ENCODE measurements around the gene PDPK1.

Gene PDPK1

GRCh38 chr16:2591476-2592240 lies 53.8 kb downstream of the PDPK1 start:
- TF ChIP-seq CSDC2 (CRISPR knock-in tag; IDR thresholded peaks at IDR 0.05) (no peak), ZNF70 (CRISPR knock-in tag; IDR thresholded peaks at IDR 0.05) (no peak), PPARA (CRISPR knock-in tag; IDR thresholded peaks at IDR 0.05; ENCODE audit: borderline replicate concordance) (no peak)

GRCh38 chr16:2592786-2593185 lies 55.0 kb downstream of the PDPK1 start:
- no peak for ATAC-seq
- TF ChIP-seq TSHZ2 (CRISPR knock-in tag; IDR thresholded peaks at IDR 0.05) (no peak), TCF4 (CRISPR knock-in tag; IDR thresholded peaks at IDR 0.05; ENCODE audit: borderline replicate concordance) (no peak), ZFP30 (CRISPR knock-in tag; IDR thresholded peaks at IDR 0.05) (no peak), ESRRG (CRISPR knock-in tag; IDR thresholded peaks at IDR 0.05) (no peak), CREB5 (CRISPR knock-in tag; IDR thresholded peaks at IDR 0.05; ENCODE audit: low read depth) (no peak), ZNF565 (CRISPR knock-in tag; conservative IDR thresholded peaks at IDR 0.05; ENCODE audit: low read depth) (no peak), ZNF70 (CRISPR knock-in tag; IDR thresholded peaks at IDR 0.05) (no peak), CSRNP3 (CRISPR knock-in tag; IDR thresholded peaks at IDR 0.05) (no peak), POU6F1 (CRISPR knock-in tag; IDR thresholded peaks at IDR 0.05; ENCODE audit: borderline replicate concordance, low read depth) (no peak), OSR1 (CRISPR knock-in tag; IDR thresholded peaks at IDR 0.05) (no peak), GLIS3 (CRISPR knock-in tag; IDR thresholded peaks at IDR 0.05) (no peak), CSDC2 (CRISPR knock-in tag; IDR thresholded peaks at IDR 0.05) (no peak), ZNF8 (CRISPR knock-in tag; IDR thresholded peaks at IDR 0.05) (no peak), SNAI2 (CRISPR knock-in tag; IDR thresholded peaks at IDR 0.05) (no peak), TOX (CRISPR knock-in tag; IDR thresholded peaks at IDR 0.05; ENCODE audit: borderline replicate concordance) (no peak), BACH2 (CRISPR knock-in tag; IDR thresholded peaks at IDR 0.05; ENCODE audit: borderline replicate concordance) (no peak), ZC3H10 (CRISPR knock-in tag; IDR thresholded peaks at IDR 0.05) (no peak), ZFP3 (CRISPR knock-in tag; IDR thresholded peaks at IDR 0.05) (no peak)

More at GRCh38 chr16:2591476-2592240, 53.8 kb downstream of the PDPK1 start:
- ATAC-seq = no peak

GRCh38 chr16:2595393-2596205 lies 57.8 kb downstream of the PDPK1 start:
- no peak for TF ChIP-seq TSHZ2 (CRISPR knock-in tag; IDR thresholded peaks at IDR 0.05)
- ATAC-seq = no peak
